K562 (cell line): Measurements from ENCODE around the gene PIK3C2A.

Experiments
- BMI1 ChIP-seq: fragments of 150-350 bp; IDR thresholded peaks from 2 replicates; pipeline ENCODE4 v1.6.1; 2014; ENCODE audit warnings: low read length
- CTCF ChIP-seq, 3 experiments: IDR thresholded peaks in 2 of 3; conservative IDR thresholded peaks in 1 of 3; 2 replicates each; pipeline ENCODE4 v1.5.1; 2011 to 2012; ENCODE audit warnings: low read length in 3 of 3, mild to moderate bottlenecking in 3 of 3, control low read depth in 2 of 3, improper control_type of control experiment in 1 of 3, inconsistent platforms in 1 of 3, low read depth in 1 of 3, mixed read lengths in 1 of 3, moderate library complexity in 1 of 3; ENCODE audit not compliant: insufficient read depth in 2 of 3
- E2F4 ChIP-seq: sonication (generic); formaldehyde crosslinking; IDR thresholded peaks from 2 replicates; pipeline ENCODE4 v1.8.0; 2022; ENCODE audit warnings: mild to moderate bottlenecking, low read depth, missing genetic modification reagents
- KLF16 ChIP-seq: IDR thresholded peaks from 2 replicates; pipeline ENCODE4 v1.6.1; 2016; ENCODE audit warnings: antibody characterized with exemption
- KLF6 ChIP-seq: fragments of 250-450 bp; sonication (Bioruptor Pico); IDR thresholded peaks from 2 replicates; pipeline ENCODE4 v1.4.0; 2020; ENCODE audit warnings: mild to moderate bottlenecking, moderate library complexity, borderline replicate concordance
- POLR2A ChIP-seq: fragments of 450-650 bp; conservative IDR thresholded peaks from 2 replicates; pipeline ENCODE4 v1.6.1; 2016
- POLR2AphosphoS5 ChIP-seq: IDR thresholded peaks from 2 replicates; pipeline ENCODE4 v1.6.1; 2011; ENCODE audit warnings: mild to moderate bottlenecking, low read depth, low read length, moderate library complexity; ENCODE audit not compliant: control insufficient read depth, insufficient read depth
- ZBTB33 ChIP-seq: sonication (generic); formaldehyde crosslinking; IDR thresholded peaks from 2 replicates; pipeline ENCODE4 v1.8.1; 2023; ENCODE audit warnings: mild to moderate bottlenecking, missing genetic modification reagents
- ZBTB7A ChIP-seq: IDR thresholded peaks from 2 replicates; pipeline ENCODE4 v1.6.1; 2011; ENCODE audit warnings: low read depth, mild to moderate bottlenecking, low read length, moderate library complexity, borderline replicate concordance; ENCODE audit not compliant: control insufficient read depth
- ZFX ChIP-seq: sonication (generic); formaldehyde crosslinking; IDR thresholded peaks from 2 replicates; pipeline ENCODE4 v1.8.0; 2022; ENCODE audit warnings: mild to moderate bottlenecking, missing genetic modification reagents, moderate library complexity
- ZNF174 ChIP-seq: fragments of 250-450 bp; sonication (Bioruptor Pico); IDR thresholded peaks from 2 replicates; pipeline ENCODE4 v1.4.0; 2020; ENCODE audit warnings: mild to moderate bottlenecking
- ZNF24 ChIP-seq: fragments of 450-650 bp; IDR thresholded peaks from 2 replicates; pipeline ENCODE4 v1.6.1; 2016

- TF ChIP-seq ZBTB7A (no peak), POLR2AphosphoS5 (no peak), CTCF (IDR thresholded peaks at IDR 0.05 in 2 of 3, conservative IDR thresholded peaks at IDR 0.05 in 1 of 3; ENCODE audit: insufficient read depth in 2 of 3, low read depth in 1 of 3, low read length in 3 of 3) (no peak), ZFX (CRISPR knock-in tag) (no peak), KLF16 (no peak), KLF6 (no peak), POLR2A (no peak), E2F4 (no peak), ZNF174 (CRISPR knock-in tag) (no peak), ZNF24 (no peak), BMI1 (no peak), ZBTB33 (no peak)
These were observed 14.2 kb upstream of the PIK3C2A start for GRCh38 chr11:17221968-17222367.
